K562 (cell line): ENCODE results near the gene ANKLE1. TPM values are rescaled to one million over a fixed set of nuclear protein-coding genes. Genes with fewer than 3 reads are reported as not detected.

Experiments
- ATAC-seq: fragments of 200-7000 bp; cut with Tn5 transposase; 3 replicates; pipeline ENCODE4 v1.9.1; 2020; ENCODE audit warnings: moderate library complexity
- BruUV-seq: library from RNA; stranded (reverse); fragments of 400-500 nt; replicated peaks from 2 replicates; lab custom pipeline; 2021; lab: Mats Ljungman, UMichigan
- CTCF ChIA-PET: fragments of 300-600 bp; formaldehyde crosslinking; extraction: SDS; loops from one replicate; lab custom pipeline; 2021; ENCODE audit warnings: low intra/inter-chr PET ratio; lab: Yijun Ruan, JAX
- POLR2A ChIA-PET: fragments of 300-600, 350-650 bp; sonication (Branson Sonifier 250); formaldehyde crosslinking; extraction: SDS; loops from one replicate; lab custom pipeline; 2021; ENCODE audit warnings: antibody characterized with exemption, inconsistent platforms; lab: Yijun Ruan, JAX
- DNase-seq, 4 experiments: peaks; one replicate each; pipeline versions ENCODE4 v3.0.0 to v3.0.0-alpha.2; 2011 to 2018; ENCODE audit warnings: low spot score in 3 of 4, mixed read lengths in 3 of 4; ENCODE audit errors: extremely low read depth in 1 of 4
- FAIRE-seq: peaks from 2 replicates; lab custom pipeline; 2011; peaks lifted over from hg19 to GRCh38; lab: Jason Lieb, UNC
- H2AFZ ChIP-seq: 2 replicates; pipeline ENCODE4 v1.6.0; 2011; ENCODE audit warnings: low read depth, low read length, control low read depth, inconsistent platforms
- H3K27ac ChIP-seq: fragments of 200-600 bp; 3 replicates; pipeline ENCODE4 v1.8.0; 2011; ENCODE audit warnings: low read depth, mild to moderate bottlenecking, control low read depth, inconsistent platforms, low read length, moderate library complexity, mixed read lengths; ENCODE audit errors: extremely low read depth
- H3K27me3 ChIP-seq, 2 experiments: fragments of 300-600 bp in 1 of 2; 2 replicates in 1 of 2; 3 replicates in 1 of 2; pipeline versions ENCODE4 v1.6.0 to v1.8.0; 2011; ENCODE audit warnings: inconsistent platforms in 2 of 2, low read length in 2 of 2, mild to moderate bottlenecking in 1 of 2, mixed read lengths in 1 of 2, moderate library complexity in 1 of 2; ENCODE audit not compliant: control insufficient read depth in 2 of 2, insufficient read depth in 2 of 2
- H3K36me3 ChIP-seq: fragments of 300-600 bp; 3 replicates; pipeline ENCODE4 v1.8.0; 2011; ENCODE audit warnings: mild to moderate bottlenecking, low read length, inconsistent platforms; ENCODE audit not compliant: control insufficient read depth, insufficient read depth
- H3K4me1 ChIP-seq, 2 experiments: fragments of 200-600 bp in 1 of 2; replicated peaks in 1 of 2; 2 replicates in 1 of 2; 3 replicates in 1 of 2; pipeline versions ENCODE4 v1.5.1 to v1.8.0; 2011; ENCODE audit warnings: inconsistent platforms in 2 of 2, low read length in 2 of 2, mild to moderate bottlenecking in 1 of 2, mixed read lengths in 1 of 2, moderate library complexity in 1 of 2; ENCODE audit not compliant: control insufficient read depth in 2 of 2, insufficient read depth in 2 of 2
- H3K4me2 ChIP-seq: 2 replicates; pipeline ENCODE4 v1.6.1; 2011; ENCODE audit warnings: low read length, control low read depth, inconsistent platforms, mixed read lengths; ENCODE audit not compliant: insufficient read depth
- H3K4me3 ChIP-seq: fragments of 200-600 bp; sonication (generic), shearing (Covaris generic); 2 replicates; pipeline ENCODE4 v1.5.1; 2016; ENCODE audit warnings: control low read depth, inconsistent platforms
- H3K79me2 ChIP-seq: fragments of 200-600 bp; 3 replicates; pipeline ENCODE4 v1.8.0; 2011; ENCODE audit warnings: low read length, inconsistent platforms; ENCODE audit not compliant: control insufficient read depth, insufficient read depth
- H3K9ac ChIP-seq, 2 experiments: 2 replicates each; pipeline versions ENCODE4 v1.6.0 to v1.6.1; 2011; ENCODE audit warnings: low read depth in 2 of 2, low read length in 2 of 2, control low read depth in 1 of 2, inconsistent platforms in 1 of 2, mild to moderate bottlenecking in 1 of 2, mixed read lengths in 1 of 2; ENCODE audit not compliant: insufficient read depth in 1 of 2
- H3K9me1 ChIP-seq: one replicate; pipeline ENCODE4 v1.6.0; 2011; ENCODE audit warnings: inconsistent platforms, mild to moderate bottlenecking, low read length, moderate library complexity; ENCODE audit not compliant: control insufficient read depth, insufficient read depth
- H3K9me3 ChIP-seq: replicated peaks from 2 replicates; pipeline ENCODE4 v1.5.1; 2011; ENCODE audit warnings: low read depth, low read length, inconsistent platforms; ENCODE audit not compliant: control insufficient read depth, insufficient read depth
- H4K20me1 ChIP-seq: replicated peaks from 2 replicates; pipeline ENCODE4 v1.6.1; 2011; ENCODE audit warnings: low read length, inconsistent platforms, mixed read lengths; ENCODE audit not compliant: control insufficient read depth, insufficient read depth
- CTCF ChIP-seq, 3 experiments: IDR thresholded peaks in 2 of 3; conservative IDR thresholded peaks in 1 of 3; 2 replicates each; pipeline ENCODE4 v1.5.1; 2011 to 2012; ENCODE audit warnings: low read length in 3 of 3, mild to moderate bottlenecking in 3 of 3, control low read depth in 2 of 3, improper control_type of control experiment in 1 of 3, inconsistent platforms in 1 of 3, low read depth in 1 of 3, mixed read lengths in 1 of 3, moderate library complexity in 1 of 3; ENCODE audit not compliant: insufficient read depth in 2 of 3
- ETV1 ChIP-seq: fragments of 450-650 bp; conservative IDR thresholded peaks from 2 replicates; pipeline ENCODE4 v1.6.1; 2016; ENCODE audit warnings: missing genetic modification characterization, control low read depth, low read depth, missing compliant biosample characterization
- FUS ChIP-seq: fragments of 200-400 bp; formaldehyde crosslinking; optimal IDR thresholded peaks from 2 replicates; pipeline ENCODE3; 2017; ENCODE audit warnings: low read depth, low read length
- NFXL1 ChIP-seq: fragments of 450-650 bp; formaldehyde crosslinking; IDR thresholded peaks from 2 replicates; pipeline ENCODE4 v1.4.0; 2021; ENCODE audit warnings: mild to moderate bottlenecking
- OTX1 ChIP-seq: fragments of 450-650 bp; formaldehyde crosslinking; IDR thresholded peaks from 2 replicates; pipeline ENCODE4 v1.4.0; 2022; ENCODE audit warnings: mild to moderate bottlenecking
- ZNF707 ChIP-seq: fragments of 250-450 bp; sonication (Bioruptor Pico); conservative IDR thresholded peaks from 2 replicates; pipeline ENCODE4 v1.8.0; 2022; ENCODE audit warnings: inconsistent platforms, mild to moderate bottlenecking, moderate library complexity
- WGBS: fragments of 100-300 bp; shearing (Covaris generic); methylation state at CpG from one replicate; pipeline ENCODE4 v1.1.6; 2016; ENCODE audit warnings: low coverage, mixed read lengths; ENCODE audit not compliant: insufficient coverage; ENCODE audit errors: missing lambda C conversion rate; 5-methylcytosine and 5-hydroxymethylcytosine counted together
- in situ Hi-C: fragments of 300-500 bp; cut with MboI; formaldehyde crosslinking; loops from 4 replicates; pipeline ENCODE4 v1.15.0; 2018; ENCODE audit warnings: inconsistent platforms, mixed read lengths
- intact Hi-C: fragments of 100-400 bp; cut with micrococcal nuclease; formaldehyde crosslinking; loops from 2 replicates; pipeline ENCODE4 v1.14.2; 2022
- polyA plus RNA-seq, 8 experiments: library from polyadenylated mRNA; depleted of rRNA in 4 of 8; stranded (reverse) in 5 of 8; unstranded in 3 of 8; fragments of >200 nt; fragmentation: Nextera tagmentation in 2 of 8; fragmentation: Illumina TruSeq in 1 of 8; extraction: Ambion mirVana in 2 of 8; extraction: Trizol in 1 of 8; gene quantifications; 2 replicates each; pipeline versions ENCODE4 v1.2.1 to v1.2.3, GENCODE V29; 2011 to 2014; ENCODE audit warnings: inconsistent platforms in 1 of 8, missing spikeins in 1 of 8
- total RNA-seq, 7 experiments: library from RNA; depleted of rRNA in 6 of 7; stranded (reverse); fragments of >200 nt in 6 of 7; fragmentation: Illumina TruSeq in 2 of 7; extraction: Trizol in 2 of 7; gene quantifications; 2 replicates each; pipeline versions ENCODE4 v1.2.1 to v1.2.3, GENCODE V29; 2011 to 2021; ENCODE audit warnings: low replicate concordance in 1 of 7

ANKLE1 gene
- total and polyA plus RNA-seq, 9 of the 15 experiments (the other 6 are each of a cell fraction or from before 2014, with no cell fraction given) = 0.63 to 9.2 (median 2.9) TPM

GRCh38 chr19:17286263-17286662 lies 4.6 kb downstream of the ANKLE1 start:
- FAIRE-seq (no peak), DNase-seq (no peak), ATAC-seq (no peak)
- Histone ChIP-seq H3K4me2 (no peak overlapping the region), H3K27ac (no peak overlapping the region; the same call in 2 of the 3 replicates), H3K4me3 (no peak overlapping the region), H3K27me3 (no peaks in the 10 kb centered on the region), H3K36me3 (peaks cover 13% of the 10 kb centered on the region; the same call in 1 of the 3 replicates), H3K4me1 (peaks cover 2 to 40% of the 10 kb centered on the region in 2 experiments; a peak in 4 of 5 replicates), H3K9me3 (no peaks in the 10 kb centered on the region), H3K9ac (peak overlapping the region in 1 of 2 experiments; percentile 82; a peak in 2 of 4 replicates), H3K9me1 (no peaks in the 10 kb centered on the region), H4K20me1 (peaks cover 6% of the 10 kb centered on the region; the same call in 1 of the 2 replicates), H2AFZ (no peak overlapping the region; the same call in 1 of the 2 replicates), H3K79me2 (peaks cover 5% of the 10 kb centered on the region; the same call in 2 of the 3 replicates)
- 81% methylated on average over 11 of the region's 11 CpGs for WGBS
- CTCF ChIA-PET = no interaction called here
- intact Hi-C loops (no loop called here), in situ Hi-C loops (loop anchor here (5.0 kb wide), 1 partner anchor 214 kb away; no protein-coding TSS in a partner anchor)
- BruUV-seq = no TSS peak
- no peak for TF ChIP-seq ETV1 (tag)
- TF ChIP-seq ZNF707 (CRISPR knock-in tag) = no peak
- no peak for TF ChIP-seq NFXL1 (CRISPR knock-in tag)
- no peak for TF ChIP-seq CTCF (IDR thresholded peaks at IDR 0.05 in 2 of 3, conservative IDR thresholded peaks at IDR 0.05 in 1 of 3; ENCODE audit: insufficient read depth in 2 of 3, low read depth in 1 of 3, low read length in 3 of 3)
- TF ChIP-seq OTX1 (CRISPR knock-in tag) = no peak
- no peak for TF ChIP-seq FUS
- POLR2A ChIA-PET = no interaction called here
